ENCODE measurements around the gene SOX1. TPM values are rescaled to one million over a fixed set of nuclear protein-coding genes. Genes with fewer than 3 reads are reported as not detected.

The SOX1 gene
- total RNA-seq, 1 donor from 2014 or later = 1.7 TPM

DNA sequence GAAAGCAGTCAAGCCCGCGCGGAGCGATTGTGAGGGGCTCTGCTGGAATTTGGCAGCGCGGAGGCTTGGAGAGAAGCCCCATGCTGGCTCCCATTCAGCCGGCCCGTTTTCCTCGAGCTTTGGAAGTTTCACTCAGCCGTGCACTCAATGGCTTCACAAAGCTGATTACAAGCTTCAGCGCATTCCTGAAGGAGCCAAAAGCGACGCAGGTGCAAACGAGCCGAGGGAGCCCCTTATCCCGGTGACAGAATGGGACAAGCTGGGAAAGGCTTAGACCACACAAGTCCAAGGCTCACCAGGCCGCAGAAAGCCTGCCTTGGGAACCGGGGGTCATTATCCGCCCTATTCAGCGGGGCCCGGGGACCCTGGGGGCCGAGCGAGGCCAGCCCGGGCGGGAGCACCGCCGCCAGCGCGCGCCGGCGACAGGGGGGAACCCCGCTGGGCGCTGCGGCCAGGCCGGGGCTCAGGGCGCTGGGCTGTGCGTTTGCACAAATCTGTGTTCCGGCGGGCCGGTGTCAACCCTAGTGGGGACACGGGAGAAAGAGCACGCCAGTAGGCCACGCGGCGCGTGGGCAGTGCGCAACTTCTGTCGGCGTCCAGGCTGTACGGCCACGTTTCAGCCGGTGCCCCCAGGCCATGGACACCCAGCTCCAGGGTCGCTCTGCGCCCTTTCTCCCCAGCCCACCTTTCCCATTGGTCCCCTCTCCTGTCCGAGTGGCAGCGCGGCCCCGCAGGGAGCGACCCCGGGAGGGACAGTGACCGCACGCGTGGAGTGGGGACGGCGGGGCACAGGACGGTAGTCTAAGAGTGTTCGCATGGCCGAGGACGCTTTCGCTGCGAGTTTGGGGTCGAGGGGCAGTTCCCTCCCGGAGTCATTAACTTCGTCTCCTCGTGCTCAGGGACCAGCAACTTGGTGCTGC is 37.3 kb downstream of the SOX1 start:
- H3K9me3 Mint-ChIP-seq (ENCODE audit: unreplicated experiment) = no peaks in the 10 kb centered on the region
- no peak overlapping the region for H3K27ac Mint-ChIP-seq (ENCODE audit: unreplicated experiment)
- TF ChIP-seq, protein P1, sequence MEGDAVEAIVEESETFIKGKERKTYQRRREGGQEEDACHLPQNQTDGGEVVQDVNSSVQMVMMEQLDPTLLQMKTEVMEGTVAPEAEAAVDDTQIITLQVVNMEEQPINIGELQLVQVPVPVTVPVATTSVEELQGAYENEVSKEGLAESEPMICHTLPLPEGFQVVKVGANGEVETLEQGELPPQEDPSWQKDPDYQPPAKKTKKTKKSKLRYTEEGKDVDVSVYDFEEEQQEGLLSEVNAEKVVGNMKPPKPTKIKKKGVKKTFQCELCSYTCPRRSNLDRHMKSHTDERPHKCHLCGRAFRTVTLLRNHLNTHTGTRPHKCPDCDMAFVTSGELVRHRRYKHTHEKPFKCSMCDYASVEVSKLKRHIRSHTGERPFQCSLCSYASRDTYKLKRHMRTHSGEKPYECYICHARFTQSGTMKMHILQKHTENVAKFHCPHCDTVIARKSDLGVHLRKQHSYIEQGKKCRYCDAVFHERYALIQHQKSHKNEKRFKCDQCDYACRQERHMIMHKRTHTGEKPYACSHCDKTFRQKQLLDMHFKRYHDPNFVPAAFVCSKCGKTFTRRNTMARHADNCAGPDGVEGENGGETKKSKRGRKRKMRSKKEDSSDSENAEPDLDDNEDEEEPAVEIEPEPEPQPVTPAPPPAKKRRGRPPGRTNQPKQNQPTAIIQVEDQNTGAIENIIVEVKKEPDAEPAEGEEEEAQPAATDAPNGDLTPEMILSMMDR (IDR thresholded peaks at IDR 0.05; ENCODE audit: unreplicated experiment) = no peak
- peaks cover 24% of the 10 kb centered on the region for H3K27me3 Mint-ChIP-seq (ENCODE audit: unreplicated experiment)
- no peaks in the 10 kb centered on the region for H3K36me3 Mint-ChIP-seq (ENCODE audit: low read depth, unreplicated experiment)
- peaks cover 8% of the 10 kb centered on the region for H3K4me1 Mint-ChIP-seq (ENCODE audit: unreplicated experiment)
- no peak overlapping the region for H3K4me3 Mint-ChIP-seq (ENCODE audit: unreplicated experiment)
- no peak for DNase-seq (ENCODE audit: low spot score)

DNA sequence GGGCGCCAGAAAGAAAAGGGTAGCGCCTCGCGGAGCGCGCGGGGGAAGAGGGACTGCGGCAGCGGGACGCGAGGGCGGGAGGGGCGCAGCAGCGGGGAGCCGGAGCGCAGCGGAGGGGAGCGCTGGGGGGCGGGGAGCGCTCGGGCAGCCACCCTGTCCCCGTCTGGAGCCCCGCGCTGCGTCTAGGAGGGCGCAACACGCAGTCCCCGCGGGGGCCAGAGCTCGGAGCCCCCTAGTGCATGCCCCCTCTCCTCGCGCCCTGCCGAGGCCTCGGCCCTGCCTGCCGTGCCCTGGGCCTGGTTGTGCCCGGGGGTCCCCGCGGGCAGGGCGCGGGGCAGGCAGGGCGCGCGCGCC is 37.9 kb downstream of the SOX1 start:
- TF ChIP-seq, protein P1 (IDR thresholded peaks at IDR 0.05; ENCODE audit: unreplicated experiment) = no peak
- peaks cover 8% of the 10 kb centered on the region for H3K4me1 Mint-ChIP-seq (ENCODE audit: unreplicated experiment)
- no peak for DNase-seq (ENCODE audit: low spot score)
- H3K4me3 Mint-ChIP-seq (ENCODE audit: unreplicated experiment) = no peak overlapping the region
- H3K36me3 Mint-ChIP-seq (ENCODE audit: low read depth, unreplicated experiment) = no peaks in the 10 kb centered on the region
- no peaks in the 10 kb centered on the region for H3K9me3 Mint-ChIP-seq (ENCODE audit: unreplicated experiment)
- H3K27me3 Mint-ChIP-seq (ENCODE audit: unreplicated experiment) = peaks cover 27% of the 10 kb centered on the region
- no peak overlapping the region for H3K27ac Mint-ChIP-seq (ENCODE audit: unreplicated experiment)

DNA sequence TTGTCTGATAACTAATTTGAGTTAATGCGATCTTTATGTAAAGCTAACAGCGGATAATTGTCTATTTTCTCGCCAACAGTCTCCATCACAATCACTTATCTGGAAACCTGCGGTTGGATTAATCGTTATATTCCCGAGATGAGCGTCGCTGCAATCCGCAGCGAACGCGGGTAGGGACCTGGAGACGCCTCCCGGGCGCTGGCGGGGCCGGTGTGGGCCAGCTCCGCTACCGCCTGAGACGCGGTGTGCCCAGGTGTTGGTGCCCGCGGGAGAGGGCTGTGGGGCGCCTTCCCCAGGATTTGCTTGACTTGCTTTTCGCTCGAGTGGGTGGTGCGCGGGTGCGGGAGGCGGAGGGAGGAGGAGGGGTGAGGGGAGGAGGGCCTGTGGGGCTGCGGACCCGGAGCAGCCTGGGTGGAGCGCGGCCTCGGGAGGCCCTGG is 38.3 kb downstream of the SOX1 start:
- no peak for DNase-seq (ENCODE audit: low spot score)
- Mint-ChIP-seq H3K9me3 (ENCODE audit: unreplicated experiment) (no peaks in the 10 kb centered on the region), H3K4me3 (ENCODE audit: unreplicated experiment) (no peak overlapping the region), H3K4me1 (ENCODE audit: unreplicated experiment) (peaks cover 8% of the 10 kb centered on the region), H3K27me3 (ENCODE audit: unreplicated experiment) (peaks cover 28% of the 10 kb centered on the region), H3K36me3 (ENCODE audit: low read depth, unreplicated experiment) (no peaks in the 10 kb centered on the region), H3K27ac (ENCODE audit: unreplicated experiment) (no peak overlapping the region)
- TF ChIP-seq, protein P1 (IDR thresholded peaks at IDR 0.05; ENCODE audit: unreplicated experiment) = no peak

DNA sequence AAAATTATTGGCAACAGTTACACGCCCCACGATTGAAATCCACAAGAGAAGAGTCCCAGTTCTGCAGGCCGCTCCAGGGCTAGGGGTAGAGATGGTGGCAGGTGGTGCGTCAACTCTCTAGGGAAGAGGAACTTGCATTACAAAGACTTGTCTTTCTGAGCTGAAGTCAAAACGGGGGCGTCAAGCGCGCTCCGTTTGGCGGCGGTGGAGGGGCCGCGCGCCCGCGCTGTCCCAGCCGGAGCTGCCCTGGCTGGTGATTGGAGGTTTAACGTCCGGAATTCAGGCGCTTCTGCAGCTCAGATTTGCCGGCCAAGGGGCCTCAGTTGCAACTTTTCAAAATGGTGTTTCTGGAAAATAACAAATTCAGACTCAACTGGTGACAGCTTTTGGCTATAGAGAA is 38.9 kb downstream of the SOX1 start:
- peaks cover 28% of the 10 kb centered on the region for H3K27me3 Mint-ChIP-seq (ENCODE audit: unreplicated experiment)
- peaks cover 8% of the 10 kb centered on the region for H3K4me1 Mint-ChIP-seq (ENCODE audit: unreplicated experiment)
- H3K9me3 Mint-ChIP-seq (ENCODE audit: unreplicated experiment) = no peaks in the 10 kb centered on the region
- no peaks in the 10 kb centered on the region for H3K36me3 Mint-ChIP-seq (ENCODE audit: low read depth, unreplicated experiment)
- no peak overlapping the region for H3K27ac Mint-ChIP-seq (ENCODE audit: unreplicated experiment)
- no peak overlapping the region for H3K4me3 Mint-ChIP-seq (ENCODE audit: unreplicated experiment)
- DNase-seq (ENCODE audit: low spot score) = no peak
- TF ChIP-seq, protein P1 (IDR thresholded peaks at IDR 0.05; ENCODE audit: unreplicated experiment) = no peak

DNA sequence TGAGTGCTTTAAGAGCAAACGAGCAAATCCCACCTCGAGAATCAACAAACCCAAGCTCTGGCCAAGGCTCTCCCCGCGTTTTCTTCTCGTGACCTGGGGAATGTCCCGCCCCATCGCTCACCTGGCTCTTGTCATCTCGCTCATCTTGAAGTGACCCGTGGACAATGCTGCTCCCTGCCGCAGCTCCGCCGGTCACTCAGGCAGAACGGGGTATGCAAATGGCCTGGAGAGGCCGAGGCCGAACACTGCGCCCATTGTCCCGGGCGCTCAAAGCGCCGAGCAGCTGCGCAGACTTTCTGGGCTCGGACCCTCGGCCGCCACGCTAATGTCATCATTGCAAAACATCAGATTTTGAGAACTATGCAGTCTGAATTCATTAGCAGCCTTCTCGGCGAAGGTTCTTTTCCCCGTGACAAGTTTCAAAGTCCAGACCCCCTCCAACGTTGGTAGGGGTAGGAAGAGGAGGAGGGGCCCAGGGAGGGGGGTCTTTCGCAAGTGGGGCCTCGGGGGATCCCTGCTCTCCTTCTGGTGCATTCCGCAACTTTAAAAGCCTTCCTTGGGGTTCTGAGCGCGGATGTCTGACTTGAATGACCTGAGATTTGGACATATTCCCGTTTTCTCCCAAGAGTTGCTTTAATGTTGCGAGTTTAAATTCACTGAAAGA is 39.7 kb downstream of the SOX1 start:
- no peak overlapping the region for H3K27ac Mint-ChIP-seq (ENCODE audit: unreplicated experiment)
- no peak for DNase-seq (ENCODE audit: low spot score)
- H3K4me3 Mint-ChIP-seq (ENCODE audit: unreplicated experiment) = no peak overlapping the region
- no peaks in the 10 kb centered on the region for H3K9me3 Mint-ChIP-seq (ENCODE audit: unreplicated experiment)
- H3K4me1 Mint-ChIP-seq (ENCODE audit: unreplicated experiment) = peaks cover 8% of the 10 kb centered on the region
- peaks cover 28% of the 10 kb centered on the region for H3K27me3 Mint-ChIP-seq (ENCODE audit: unreplicated experiment)
- H3K36me3 Mint-ChIP-seq (ENCODE audit: low read depth, unreplicated experiment) = no peaks in the 10 kb centered on the region
- TF ChIP-seq, protein P1 (IDR thresholded peaks at IDR 0.05; ENCODE audit: unreplicated experiment) = no peak

All from endothelial cell (in vitro differentiated cells).